Ramos (cell line): ENCODE results near the gene RNU1-4.
"Not testable (repeated sequence)": the region's sequence is repeated elsewhere in the genome, so short reads cannot be mapped to it uniquely, and the experiment has no call there.

ENCODE experiments used
- in situ Hi-C: fragments of 300-500 bp; cut with MboI; formaldehyde crosslinking; loops from one replicate; pipeline ENCODE4 v1.14.3; 2022; ENCODE audit warnings: low sequenced_read_pairs; ENCODE audit not compliant: unreplicated experiment

The RNU1-4 gene

GRCh38 chr1:16764248-16764819 lies 24.0 kb downstream of the RNU1-4 start:
- in situ Hi-C loops = not testable (repeated sequence)

- in situ Hi-C loops = not testable (repeated sequence)
Observed at GRCh38 chr1:16764820-16765655, 24.7 kb downstream of the RNU1-4 start.

- in situ Hi-C loops = not testable (repeated sequence)
Observed at GRCh38 chr1:16765731-16766605, 25.7 kb downstream of the RNU1-4 start.

- in situ Hi-C loops = not testable (repeated sequence)
Observed at GRCh38 chr1:16766689-16767256, 26.5 kb downstream of the RNU1-4 start.

GRCh38 chr1:16770139-16770759 lies 29.9 kb downstream of the RNU1-4 start:
- in situ Hi-C loops = not testable (repeated sequence)

- in situ Hi-C loops = not testable (repeated sequence)
Observed at GRCh38 chr1:16770896-16771446, 30.7 kb downstream of the RNU1-4 start.

- in situ Hi-C loops = not testable (repeated sequence)
Observed at GRCh38 chr1:16772275-16773204, 32.2 kb downstream of the RNU1-4 start.

- in situ Hi-C loops = not testable (repeated sequence)
Observed at GRCh38 chr1:16773205-16773596, 32.9 kb downstream of the RNU1-4 start.

- in situ Hi-C loops = not testable (repeated sequence)
Observed at GRCh38 chr1:16773723-16774122, 33.4 kb downstream of the RNU1-4 start.

GRCh38 chr1:16774773-16775172 lies 34.5 kb downstream of the RNU1-4 start:
- in situ Hi-C loops = not testable (repeated sequence)

- in situ Hi-C loops = not testable (repeated sequence)
Observed at GRCh38 chr1:16775290-16775689, 35.0 kb downstream of the RNU1-4 start.

GRCh38 chr1:16776248-16776647 lies 35.9 kb downstream of the RNU1-4 start:
- in situ Hi-C loops = not testable (repeated sequence)

- in situ Hi-C loops = not testable (repeated sequence)
Observed at GRCh38 chr1:16776835-16777234, 36.5 kb downstream of the RNU1-4 start.

GRCh38 chr1:16777821-16778220 lies 37.5 kb downstream of the RNU1-4 start:
- in situ Hi-C loops = not testable (repeated sequence)

GRCh38 chr1:16779525-16779924 lies 39.2 kb downstream of the RNU1-4 start:
- in situ Hi-C loops = not testable (repeated sequence)

GRCh38 chr1:16781033-16781432 lies 40.7 kb downstream of the RNU1-4 start:
- in situ Hi-C loops = not testable (repeated sequence)

GRCh38 chr1:16781625-16782024 lies 41.3 kb downstream of the RNU1-4 start:
- in situ Hi-C loops = not testable (repeated sequence)

- in situ Hi-C loops = not testable (repeated sequence)
Observed at GRCh38 chr1:16784955-16785354, 44.6 kb downstream of the RNU1-4 start.

- in situ Hi-C loops = not testable (repeated sequence)
Observed at GRCh38 chr1:16786362-16786761, 46.0 kb downstream of the RNU1-4 start.
